NCI-H446 (cell line): ENCODE measurements around the gene SQSTM1.
A peak's percentile ranks its signal among the peaks of the same experiment; 100 is the strongest.
"Not testable (repeated sequence)": the region's sequence is repeated elsewhere in the genome, so short reads cannot be mapped to it uniquely, and the experiment has no call there.

ENCODE experiments used
- DNase-seq, 2 experiments: peaks; one replicate each; lab custom pipeline; 2025; lab: John Stamatoyannopoulos, UW

Gene SQSTM1

GRCh38 chr5:179858586-179859427, 38.1 kb downstream of the SQSTM1 start, which contains the start of gene MRNIP:
Gene MRNIP (minus strand): TSS chr5:179858817. CDS start chr5:179858796, 21 bp downstream.
- DNase-seq = peak; percentile 84 to 92

DNA sequence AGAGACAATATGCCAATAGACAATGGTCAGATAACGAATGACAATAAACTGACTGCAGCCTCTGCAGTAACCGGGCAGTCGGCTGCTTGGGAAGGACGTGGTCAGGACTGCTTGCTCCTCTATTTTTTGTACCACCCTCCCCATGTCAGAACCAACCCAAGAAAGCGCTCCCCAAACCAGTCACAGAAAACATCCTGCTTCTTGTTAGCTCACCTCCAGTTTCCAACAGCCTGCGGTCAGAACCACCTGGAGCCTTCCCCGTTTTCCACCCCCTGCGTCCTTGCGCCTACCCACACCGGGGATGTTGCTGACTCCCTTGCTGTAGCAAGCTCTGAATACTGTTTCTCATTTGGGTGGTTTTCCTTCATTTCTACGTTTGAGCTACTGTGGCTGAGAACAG, 39.6 kb downstream of the SQSTM1 start:
- DNase-seq = no peak

- no peak for DNase-seq
Observed at GRCh38 chr5:179862296-179862695, 41.6 kb downstream of the SQSTM1 start.

DNA sequence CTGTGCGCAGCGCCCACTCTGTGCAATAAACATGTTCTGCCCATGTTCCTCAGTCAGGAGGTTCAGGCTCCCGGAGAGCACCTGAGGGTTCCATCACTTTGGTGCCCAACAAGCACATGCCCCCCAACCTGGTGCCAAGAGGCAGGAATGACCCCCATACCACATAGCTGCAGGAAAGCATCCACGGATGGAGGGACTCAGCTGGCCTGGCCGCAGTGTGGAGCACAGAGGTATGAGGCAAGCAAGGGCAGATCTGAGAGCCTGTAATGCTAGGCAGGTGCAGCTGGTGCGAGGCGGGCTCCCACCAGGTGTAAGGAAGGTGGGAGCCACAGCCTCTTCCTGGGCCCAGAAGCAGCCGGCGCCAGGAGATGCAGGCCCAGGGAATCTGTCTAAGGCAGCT, 42.2 kb downstream of the SQSTM1 start:
- no peak for DNase-seq

GRCh38 chr5:179863449-179864085, 42.9 kb downstream of the SQSTM1 start:
- no peak for DNase-seq

DNA sequence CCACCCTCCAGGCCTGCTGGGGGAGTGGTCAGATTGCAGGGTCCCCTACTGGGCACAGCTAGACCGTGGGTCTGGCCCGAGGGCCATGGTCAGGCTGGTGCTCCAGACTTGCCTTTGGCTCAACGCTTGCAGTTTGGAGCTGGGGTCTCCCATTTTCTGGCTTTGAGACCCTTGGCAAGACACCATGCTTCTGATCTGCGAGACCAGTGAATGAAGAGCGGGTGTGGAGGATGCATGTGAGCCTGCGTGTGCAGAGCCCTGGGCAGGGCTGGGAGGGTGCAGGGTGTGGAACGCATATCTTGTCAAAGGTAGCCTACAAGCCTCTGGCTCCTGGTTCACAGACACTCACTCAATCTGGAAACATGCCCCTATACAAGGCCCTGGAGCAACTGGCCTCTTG, 44.0 kb downstream of the SQSTM1 start:
- no peak for DNase-seq

- DNase-seq = no peak
Observed at GRCh38 chr5:179865491-179866240, 45.0 kb downstream of the SQSTM1 start.

DNA sequence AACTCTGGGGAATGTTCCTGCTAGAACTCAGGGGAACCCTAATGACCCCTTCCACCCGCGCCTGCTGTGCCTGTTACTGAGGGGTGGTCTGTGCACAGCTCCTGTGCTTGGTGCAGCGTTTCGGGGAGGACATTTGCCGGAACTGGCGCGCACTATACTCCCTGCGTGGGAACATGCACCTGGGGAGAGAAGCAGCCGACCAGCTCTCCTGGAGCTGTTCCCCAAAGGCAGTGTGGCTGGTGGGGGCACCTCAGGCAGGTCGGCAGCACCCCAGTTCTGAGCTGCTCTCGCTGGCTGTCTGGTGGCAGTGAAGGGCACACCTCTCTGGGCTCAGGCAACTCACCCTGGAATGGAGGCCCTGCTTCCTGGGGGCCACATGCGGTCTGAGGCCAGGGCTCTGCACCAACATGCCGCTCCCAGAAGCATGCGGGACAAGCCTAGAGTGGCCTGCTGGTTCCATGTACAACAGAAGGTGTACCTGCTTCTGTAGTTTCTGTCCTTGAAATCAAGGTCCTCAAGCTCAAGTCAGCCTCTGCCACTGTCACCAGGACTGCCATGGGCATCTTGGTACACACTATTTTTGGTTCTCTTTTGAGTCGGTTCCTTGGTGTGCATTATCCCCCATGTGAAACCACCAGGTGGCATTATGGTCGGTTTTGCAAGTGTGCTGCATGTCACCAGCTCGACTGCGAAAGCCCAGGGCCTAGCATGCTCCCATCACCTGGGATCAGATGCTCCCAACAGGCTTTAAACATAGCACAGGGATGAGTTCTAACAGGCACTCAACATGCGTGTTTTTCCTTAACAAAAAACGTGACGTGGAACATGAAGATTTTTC, 45.8 kb downstream of the SQSTM1 start:
- no peak for DNase-seq

- DNase-seq = no peak
Observed at GRCh38 chr5:179867079-179867465, 46.4 kb downstream of the SQSTM1 start.

DNA sequence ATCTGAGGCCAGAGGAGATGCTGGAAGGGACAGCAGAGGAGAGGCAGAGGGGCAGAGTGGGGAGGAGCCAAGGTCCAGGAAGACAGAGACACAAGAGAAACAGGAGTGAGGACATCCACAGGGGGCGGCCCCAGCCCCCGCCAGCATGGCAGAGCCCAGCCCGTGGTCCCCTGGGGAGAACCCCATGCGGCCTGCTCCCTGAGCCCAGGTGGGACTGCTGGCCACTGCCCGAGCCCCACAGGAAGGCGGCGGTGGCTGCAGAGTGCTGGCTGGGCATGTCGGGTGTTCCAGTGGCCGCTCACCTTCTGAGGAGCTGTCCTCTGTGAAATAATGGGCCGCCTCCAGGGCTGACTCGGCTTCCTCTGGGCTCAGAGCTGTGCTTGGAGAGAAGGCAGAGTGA, 46.8 kb downstream of the SQSTM1 start:
- DNase-seq = no peak

GRCh38 chr5:179868541-179868940, 47.8 kb downstream of the SQSTM1 start:
- DNase-seq = no peak

GRCh38 chr5:179869101-179869500, 48.4 kb downstream of the SQSTM1 start:
- DNase-seq = no peak

DNA sequence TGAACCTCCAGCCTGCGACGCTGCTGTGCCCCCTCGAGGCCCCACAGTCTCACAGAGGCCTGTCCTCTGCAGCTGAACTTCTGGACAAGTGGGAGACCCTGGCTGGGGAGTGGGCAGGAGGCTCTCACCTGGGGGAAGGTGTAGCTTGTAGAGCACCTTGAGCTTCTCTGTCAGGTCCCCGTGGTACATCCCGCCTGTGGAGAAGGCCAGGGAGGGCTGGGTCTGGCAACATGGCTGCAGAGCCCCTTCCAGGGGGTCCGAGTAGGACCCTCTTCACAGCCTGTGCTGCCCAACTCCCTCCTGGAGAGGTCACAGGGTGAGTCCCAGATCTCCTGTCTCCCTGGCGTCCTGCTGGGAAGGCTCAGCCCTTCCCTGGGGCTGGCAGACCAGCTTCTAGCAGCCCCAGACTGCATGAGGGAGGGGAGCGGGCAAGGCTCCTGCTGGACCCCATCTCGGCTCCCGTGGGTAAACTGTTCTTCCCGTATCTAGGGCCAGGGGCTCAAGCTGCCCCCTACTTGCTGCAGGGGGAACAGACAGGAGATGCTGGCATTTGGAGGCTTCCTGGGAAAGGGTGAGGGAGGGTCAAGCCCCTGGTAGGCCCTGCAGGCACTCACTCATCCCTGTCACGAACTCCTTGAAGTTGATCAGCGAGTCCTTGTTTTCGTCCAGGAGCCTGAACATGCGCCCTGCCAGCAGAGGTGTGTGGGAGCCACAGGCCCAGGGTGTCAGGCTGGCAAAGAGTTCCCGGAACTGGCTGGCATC, 49.1 kb downstream of the SQSTM1 start:
- no peak for DNase-seq

- peak in 1 of 2 experiments; percentile 55 for DNase-seq
Observed at GRCh38 chr5:179870403-179870903, 49.7 kb downstream of the SQSTM1 start.

GRCh38 chr5:179870952-179871351, 50.2 kb downstream of the SQSTM1 start:
- no peak for DNase-seq

DNA sequence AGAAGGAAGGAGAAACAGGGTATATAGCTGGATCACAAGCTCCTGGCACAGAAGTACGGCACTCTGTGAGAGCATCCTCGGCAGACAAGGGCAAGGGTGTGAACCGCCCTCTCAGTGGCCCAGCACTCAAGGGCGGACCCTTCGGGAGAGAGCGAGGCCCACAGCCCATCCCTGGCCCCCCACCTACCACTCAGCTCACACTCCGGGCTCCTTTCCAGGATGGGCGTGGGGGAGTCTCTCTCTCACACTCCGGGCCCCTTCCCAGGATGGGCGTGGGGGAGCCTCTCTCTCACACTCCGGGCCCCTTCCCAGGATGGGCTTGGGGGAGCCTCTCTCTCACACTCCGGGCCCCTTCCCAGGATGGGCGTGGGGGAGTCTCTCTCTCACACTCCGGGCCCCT, 50.8 kb downstream of the SQSTM1 start:
- not testable (repeated sequence) for DNase-seq

DNA sequence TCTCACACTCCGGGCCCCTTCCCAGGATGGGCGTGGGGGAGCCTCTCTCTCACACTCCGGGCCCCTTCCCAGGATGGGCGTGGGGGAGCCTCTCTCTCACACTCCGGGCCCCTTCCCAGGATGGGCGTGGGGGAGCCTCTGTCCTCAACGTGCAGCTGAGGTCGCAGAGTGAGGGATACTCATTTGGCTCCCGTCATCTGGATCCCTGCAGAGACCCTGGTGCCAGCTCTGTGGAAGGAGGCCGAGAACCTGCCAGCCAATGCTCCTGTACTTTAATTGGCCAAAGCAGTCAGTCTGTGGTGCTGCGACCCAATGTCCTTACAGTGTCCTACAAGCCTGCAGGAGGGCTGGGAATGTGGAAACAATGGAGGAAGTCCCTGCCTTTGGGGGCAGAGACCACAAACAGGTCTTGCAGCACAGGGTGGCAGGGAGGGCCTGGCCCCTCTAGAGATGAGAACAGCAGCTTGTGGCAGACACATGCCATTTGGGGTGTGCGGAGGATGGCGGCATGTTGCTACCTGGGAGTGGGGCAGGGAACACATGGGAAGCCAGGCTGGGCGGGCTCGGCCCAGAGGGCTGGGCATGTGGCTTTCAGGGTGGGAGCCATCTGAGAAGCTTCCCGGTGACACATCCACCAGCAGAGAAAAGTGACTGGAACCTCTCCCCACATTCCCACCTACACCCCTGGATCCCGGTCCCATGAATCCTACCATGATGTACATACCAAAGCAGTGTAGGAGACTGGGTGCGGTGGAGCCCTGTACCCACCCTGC, 51.5 kb downstream of the SQSTM1 start:
- no peak for DNase-seq

DNA sequence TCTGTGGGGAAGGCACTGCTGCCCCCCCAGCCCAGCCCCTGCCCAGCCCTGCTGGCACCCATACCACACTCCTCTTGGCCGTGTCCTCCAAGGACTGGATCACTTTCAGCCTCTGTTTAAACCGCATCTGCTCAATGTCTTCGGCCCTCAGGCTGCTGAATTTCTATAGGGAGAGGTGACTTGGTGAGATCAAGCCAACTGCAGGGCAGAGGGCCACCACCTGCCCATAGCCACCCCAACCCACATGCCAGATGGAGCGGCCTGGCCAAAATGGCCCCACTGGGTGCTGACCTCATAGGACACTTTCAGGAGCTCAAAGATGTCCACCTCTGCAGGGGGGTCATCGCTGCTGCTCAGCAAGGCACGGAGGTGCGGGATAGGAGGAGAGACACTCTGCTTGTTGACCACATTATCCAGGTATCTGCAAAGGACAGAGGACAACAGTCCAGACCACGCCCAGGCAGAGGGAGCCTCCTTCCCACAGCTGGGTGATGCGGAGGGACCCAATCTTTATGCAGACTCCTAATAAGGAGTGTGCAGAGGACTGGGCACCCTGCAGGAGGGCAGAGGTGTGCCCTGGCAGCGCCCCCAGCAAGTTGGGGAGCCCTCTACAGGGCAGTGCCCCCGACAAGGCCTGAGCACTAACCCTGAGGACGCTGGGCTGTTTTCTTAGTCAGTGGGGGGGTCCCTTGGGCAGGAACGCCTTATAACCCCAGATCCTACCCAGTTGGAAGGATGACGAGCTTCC, 52.3 kb downstream of the SQSTM1 start:
- no peak for DNase-seq

DNA sequence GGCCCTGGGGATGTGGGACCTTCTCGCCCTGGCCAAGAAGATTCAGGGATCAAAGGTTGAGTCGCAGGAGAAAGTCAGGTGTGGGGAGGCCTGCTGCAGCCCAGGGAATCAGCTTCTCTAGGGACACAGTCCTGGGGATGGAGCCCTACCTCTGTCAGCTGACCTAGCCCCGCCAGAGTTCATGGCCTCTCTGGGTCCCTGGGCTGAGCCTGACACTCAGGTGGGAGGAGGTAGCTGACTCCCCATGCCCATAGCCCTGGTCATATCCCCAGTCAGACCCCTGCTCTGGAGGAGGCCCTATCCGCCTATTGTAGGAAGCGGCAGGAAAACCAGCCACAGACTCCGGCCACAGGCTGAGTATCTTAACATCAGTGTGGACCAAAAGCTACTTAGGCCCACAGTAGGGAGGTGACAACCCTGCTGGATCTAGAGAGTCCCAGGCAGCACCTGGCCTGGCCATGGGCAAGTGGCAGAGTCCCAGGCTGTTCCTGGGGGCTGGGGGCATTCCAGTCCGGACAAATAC, 52.9 kb downstream of the SQSTM1 start:
- DNase-seq = no peak
